Trophoblast cell (in vitro differentiated cells and primary cell): ENCODE results near the gene RPS6KA1.
"Not testable (repeated sequence)": the region's sequence is repeated elsewhere in the genome, so short reads cannot be mapped to it uniquely, and the experiment has no call there.

Experiments
- DNase-seq, 2 donors: peaks; one replicate each; pipeline ENCODE4 v3.0.0-alpha.2; 2016
- H2AFZ ChIP-seq: 2 replicates; pipeline ENCODE4 v1.6.1; 2013; ENCODE audit warnings: low read length, moderate library complexity, mild to moderate bottlenecking; ENCODE audit not compliant: insufficient read depth, poor library complexity
- H2AK5ac ChIP-seq: 2 replicates; pipeline ENCODE4 v1.6.1; 2013; ENCODE audit warnings: mild to moderate bottlenecking, low read length
- H2BK120ac ChIP-seq: 2 replicates; pipeline ENCODE4 v1.6.1; 2013; ENCODE audit warnings: low read length, mild to moderate bottlenecking, moderate library complexity; ENCODE audit not compliant: insufficient read depth, poor library complexity
- H2BK12ac ChIP-seq: 2 replicates; pipeline ENCODE4 v1.6.1; 2013; ENCODE audit warnings: mild to moderate bottlenecking, low read length, moderate library complexity
- H2BK5ac ChIP-seq: 2 replicates; pipeline ENCODE4 v1.6.1; 2013; ENCODE audit warnings: low read length, low read depth, moderate library complexity, mild to moderate bottlenecking; ENCODE audit not compliant: poor library complexity
- H3K14ac ChIP-seq: 2 replicates; pipeline ENCODE4 v1.6.1; 2013; ENCODE audit warnings: mild to moderate bottlenecking, low read length
- H3K18ac ChIP-seq: 2 replicates; pipeline ENCODE4 v1.6.1; 2013; ENCODE audit warnings: mild to moderate bottlenecking, low read length
- H3K23ac ChIP-seq: 2 replicates; pipeline ENCODE4 v1.6.1; 2013; ENCODE audit warnings: low read length
- H3K27ac ChIP-seq: 2 replicates; pipeline ENCODE4 v1.5.1; 2013; ENCODE audit warnings: low read depth, mild to moderate bottlenecking, inconsistent platforms, low read length, moderate library complexity
- H3K27me3 ChIP-seq: 2 replicates; pipeline ENCODE4 v1.6.1; 2013; ENCODE audit warnings: inconsistent platforms, mild to moderate bottlenecking, low read length, moderate library complexity; ENCODE audit not compliant: insufficient read depth
- H3K36me3 ChIP-seq, 2 experiments: 1 replicate in 1 of 2; 2 replicates in 1 of 2; pipeline ENCODE4 v1.6.1; 2013; ENCODE audit warnings: low read length in 2 of 2, mild to moderate bottlenecking in 2 of 2, moderate library complexity in 1 of 2; ENCODE audit not compliant: insufficient read depth in 2 of 2, control insufficient read depth in 1 of 2
- H3K4ac ChIP-seq: 2 replicates; pipeline ENCODE4 v1.6.1; 2013; ENCODE audit warnings: low read depth, mild to moderate bottlenecking, low read length, moderate library complexity
- H3K4me1 ChIP-seq, 2 experiments: 1 replicate in 1 of 2; 2 replicates in 1 of 2; pipeline ENCODE4 v1.6.1; 2013; ENCODE audit warnings: low read length in 2 of 2, mild to moderate bottlenecking in 2 of 2, moderate library complexity in 1 of 2; ENCODE audit not compliant: insufficient read depth in 2 of 2, control insufficient read depth in 1 of 2
- H3K4me2 ChIP-seq: 2 replicates; pipeline ENCODE4 v1.6.1; 2013; ENCODE audit warnings: inconsistent platforms, mild to moderate bottlenecking, low read length, moderate library complexity
- H3K4me3 ChIP-seq: 2 replicates; pipeline ENCODE4 v1.5.1; 2013; ENCODE audit warnings: mild to moderate bottlenecking, low read depth, low read length, inconsistent platforms
- H3K79me1 ChIP-seq: one replicate; pipeline ENCODE4 v1.6.1; 2013; ENCODE audit warnings: low read length
- H3K79me2 ChIP-seq: 2 replicates; pipeline ENCODE4 v1.6.1; 2013; ENCODE audit warnings: low read length, mild to moderate bottlenecking; ENCODE audit not compliant: control insufficient read depth, insufficient read depth, poor library complexity
- H3K9ac ChIP-seq: 2 replicates; pipeline ENCODE4 v1.6.1; 2013; ENCODE audit warnings: mild to moderate bottlenecking, low read length
- H3K9me3 ChIP-seq: 2 replicates; pipeline ENCODE4 v1.6.1; 2013; ENCODE audit warnings: low read depth, mild to moderate bottlenecking, control low read depth, inconsistent platforms, low read length; ENCODE audit not compliant: insufficient read depth
- H4K12ac ChIP-seq: 2 replicates; pipeline ENCODE4 v1.6.1; 2013; ENCODE audit warnings: low read depth, mild to moderate bottlenecking, low read length, moderate library complexity
- H4K8ac ChIP-seq: 2 replicates; pipeline ENCODE4 v1.6.1; 2013; ENCODE audit warnings: low read depth, mild to moderate bottlenecking, low read length, moderate library complexity
- H4K91ac ChIP-seq: one replicate; pipeline ENCODE4 v1.6.1; 2013; ENCODE audit warnings: low read depth, mild to moderate bottlenecking, low read length, moderate library complexity
- WGBS: extraction: QIAGEN DNeasy Blood & Tissue Kit; methylation state at CpG from one replicate; pipeline ENCODE4 v1.1.7; 2013; ENCODE audit warnings: missing lambda C conversion rate; ENCODE audit not compliant: insufficient read length, insufficient coverage; ENCODE audit errors: extremely low coverage; 5-methylcytosine and 5-hydroxymethylcytosine counted together

Gene RPS6KA1

GRCh38 chr1:26584588-26584987, 55.0 kb downstream of the RPS6KA1 start:
- H3K23ac ChIP-seq, H3K9ac ChIP-seq, H3K79me1 ChIP-seq, H3K4me3 ChIP-seq, H4K91ac ChIP-seq, H2AFZ ChIP-seq, DNase-seq, H3K4me1 ChIP-seq, H2BK5ac ChIP-seq, H4K8ac ChIP-seq, H3K4ac ChIP-seq, H3K36me3 ChIP-seq, H3K9me3 ChIP-seq, H3K79me2 ChIP-seq, H3K18ac ChIP-seq, H4K12ac ChIP-seq, H2BK12ac ChIP-seq, H3K14ac ChIP-seq, H2AK5ac ChIP-seq, H3K27me3 ChIP-seq, H3K4me2 ChIP-seq, H2BK120ac ChIP-seq, H3K27ac ChIP-seq: not testable (repeated sequence)
- no CpG with 5 or more reads among the region's 4 CpGs for WGBS

DNA sequence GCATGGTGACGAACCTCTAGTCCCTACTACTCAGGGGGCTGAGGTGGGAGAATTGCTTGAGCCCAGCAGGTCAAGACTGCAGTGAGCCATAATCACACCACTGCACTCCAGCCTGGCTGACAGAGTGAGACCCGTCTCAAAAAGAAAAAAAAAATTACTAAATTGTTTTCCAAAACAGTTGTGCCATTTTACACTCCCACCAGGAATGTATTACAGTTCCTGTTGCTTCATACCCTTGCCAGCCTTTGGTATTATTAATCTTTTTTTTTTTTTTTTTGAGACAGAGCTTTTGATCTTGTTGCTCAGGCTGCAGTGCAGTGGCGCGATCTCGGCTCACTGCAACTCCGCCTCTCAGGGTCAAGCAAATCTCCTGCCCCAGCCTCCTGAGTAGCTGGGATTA, 55.9 kb downstream of the RPS6KA1 start:
- Histone ChIP-seq H4K91ac (no peak overlapping the region), H2AFZ (no peak overlapping the region), H3K4me1 (no peaks in the 10 kb centered on the region), H3K4me3 (no peak overlapping the region), H2BK12ac (no peak overlapping the region), H4K12ac (no peak overlapping the region), H4K8ac (no peak overlapping the region), H3K79me2 (no peaks in the 10 kb centered on the region), H3K4me2 (no peak overlapping the region), H3K18ac (no peak overlapping the region), H3K27me3 (no peaks in the 10 kb centered on the region), H3K27ac (no peak overlapping the region), H2BK5ac (no peak overlapping the region), H3K14ac (no peak overlapping the region), H3K4ac (no peak overlapping the region), H3K36me3 (no peaks in the 10 kb centered on the region), H2AK5ac (no peak overlapping the region), H3K79me1 (no peaks in the 10 kb centered on the region), H3K9me3 (no peaks in the 10 kb centered on the region), H3K23ac (no peak overlapping the region), H3K9ac (no peak overlapping the region), H2BK120ac (no peak overlapping the region)
- no CpG with 5 or more reads among the region's 6 CpGs for WGBS
- DNase-seq, result no peak

GRCh38 chr1:26593385-26593784, 63.8 kb downstream of the RPS6KA1 start:
- Histone ChIP-seq H3K4me2 (no peak overlapping the region), H4K12ac (no peak overlapping the region), H2AK5ac (no peak overlapping the region), H3K4me1 (no peaks in the 10 kb centered on the region), H3K14ac (no peak overlapping the region), H2AFZ (no peak overlapping the region), H3K36me3 (no peaks in the 10 kb centered on the region), H2BK120ac (no peak overlapping the region), H2BK5ac (no peak overlapping the region), H3K9ac (no peak overlapping the region), H3K4ac (no peak overlapping the region), H3K4me3 (no peak overlapping the region), H3K9me3 (no peaks in the 10 kb centered on the region), H3K23ac (no peak overlapping the region), H3K79me2 (no peaks in the 10 kb centered on the region), H4K8ac (no peak overlapping the region), H3K79me1 (no peaks in the 10 kb centered on the region), H3K27ac (no peak overlapping the region), H3K27me3 (no peaks in the 10 kb centered on the region), H4K91ac (no peak overlapping the region), H3K18ac (no peak overlapping the region), H2BK12ac (no peak overlapping the region)
- no peak for DNase-seq
- no CpG with 5 or more reads among the region's 5 CpGs for WGBS

- not testable (repeated sequence) for H3K18ac ChIP-seq, H3K79me2 ChIP-seq, H3K9me3 ChIP-seq, H3K4ac ChIP-seq, H3K27ac ChIP-seq, H3K14ac ChIP-seq, DNase-seq, H4K91ac ChIP-seq, H3K4me2 ChIP-seq, H4K12ac ChIP-seq, H3K79me1 ChIP-seq, H3K4me3 ChIP-seq, H2BK5ac ChIP-seq, H3K4me1 ChIP-seq, H2AK5ac ChIP-seq, H2AFZ ChIP-seq, H3K23ac ChIP-seq, H3K27me3 ChIP-seq, H2BK12ac ChIP-seq, H3K36me3 ChIP-seq, H4K8ac ChIP-seq, H3K9ac ChIP-seq, H2BK120ac ChIP-seq
- no CpG with 5 or more reads among the region's 6 CpGs for WGBS
These were observed 65.0 kb downstream of the RPS6KA1 start for GRCh38 chr1:26594593-26594992.
